Activated B cell treated with CpG ODN at 0.5 μM for 24 hours (primary cell): ENCODE results near the gene HSD11B2. TPM values are rescaled to one million over a fixed set of nuclear protein-coding genes. Genes with fewer than 3 reads are reported as not detected.

Experiments used
- ATAC-seq: fragments of 200-7000 bp; cut with Tn5 transposase; one replicate; pipeline ENCODE4 v1.10.0; 2021; ENCODE audit warnings: low read depth, mild to moderate bottlenecking, moderate library complexity
- CTCF ChIA-PET: fragments of 350-600 bp; sonication (Branson Sonifier 250); formaldehyde crosslinking; loops from one replicate; lab custom pipeline; 2021; ENCODE audit warnings: antibody characterized with exemption; lab: Charles Lee
- POLR2A ChIA-PET: fragments of 350-600 bp; sonication (Branson Sonifier 250); formaldehyde crosslinking; loops from one replicate; lab custom pipeline; 2021; ENCODE audit warnings: antibody characterized with exemption; lab: Charles Lee
- DNase-seq: peaks from one replicate; pipeline ENCODE4 v3.0.0; 2022
- H3K27ac Mint-ChIP-seq: one replicate; pipeline ENCODE4 v1.8.0; 2020; ENCODE audit warnings: mixed read lengths
- H3K27me3 Mint-ChIP-seq: one replicate; pipeline ENCODE4 v1.8.0; 2021; ENCODE audit warnings: mixed read lengths
- H3K36me3 Mint-ChIP-seq: one replicate; pipeline ENCODE4 v1.8.0; 2021; ENCODE audit warnings: low read depth, mixed read lengths
- H3K4me1 Mint-ChIP-seq: one replicate; pipeline ENCODE4 v1.8.0; 2021; ENCODE audit warnings: mixed read lengths
- H3K4me3 Mint-ChIP-seq: one replicate; pipeline ENCODE4 v1.8.0; 2020; ENCODE audit warnings: mild to moderate bottlenecking, mixed read lengths
- H3K9me3 Mint-ChIP-seq: one replicate; pipeline ENCODE4 v1.8.0; 2020; ENCODE audit warnings: mixed read lengths
- intact Hi-C: fragments of 100-400 bp; cut with micrococcal nuclease; formaldehyde crosslinking; loops from one replicate; pipeline ENCODE4 v1.15.1; 2024
- total RNA-seq: library from RNA; stranded (reverse); gene quantifications from 2 replicates; pipeline ENCODE4 v1.2.3, GENCODE V29; 2022
- TF ChIP-seq, protein P1 (sequence below): fragments of 200-600 bp; IDR thresholded peaks from one replicate; pipeline ENCODE4 v1.8.0; 2022; ENCODE audit warnings: antibody characterized with exemption, mild to moderate bottlenecking

HSD11B2 gene
- total RNA-seq, 1 donor from 2014 or later, result 0.49 TPM

DNA sequence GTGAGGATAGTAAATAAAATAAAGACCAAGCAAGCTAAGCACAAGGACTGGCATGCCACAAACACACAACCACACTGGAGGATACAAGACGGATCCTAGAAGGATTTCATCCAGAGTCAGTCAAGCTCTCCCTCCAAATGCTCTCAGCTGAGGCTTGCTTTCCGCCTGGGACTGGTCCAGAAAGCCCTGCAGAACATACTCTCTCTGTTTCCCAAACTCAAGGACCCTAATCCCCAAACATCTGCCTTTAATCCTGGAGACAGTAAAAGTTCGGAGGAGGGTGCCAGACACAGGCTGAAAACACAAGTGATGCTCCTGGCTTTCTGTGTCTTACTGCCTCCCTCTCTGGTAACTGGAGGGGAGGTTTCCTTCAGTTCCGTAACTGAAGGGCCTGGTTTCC lies 5.3 kb upstream of the HSD11B2 start:
- ChIA-PET CTCF (interaction anchor here (1.0 to 1.3 kb wide), 3 partner anchors 22 to 836 kb away, joined by 3 to 5 read pairs (median 3); no protein-coding TSS in a partner anchor), POLR2A (no interaction called here)
- ATAC-seq, result no peak
- H3K9me3 Mint-ChIP-seq, result no peaks in the 10 kb centered on the region
- H3K4me3 Mint-ChIP-seq, result no peak overlapping the region
- peaks cover 5% of the 10 kb centered on the region for H3K4me1 Mint-ChIP-seq
- no peaks in the 10 kb centered on the region for H3K36me3 Mint-ChIP-seq
- TF ChIP-seq, protein P1, sequence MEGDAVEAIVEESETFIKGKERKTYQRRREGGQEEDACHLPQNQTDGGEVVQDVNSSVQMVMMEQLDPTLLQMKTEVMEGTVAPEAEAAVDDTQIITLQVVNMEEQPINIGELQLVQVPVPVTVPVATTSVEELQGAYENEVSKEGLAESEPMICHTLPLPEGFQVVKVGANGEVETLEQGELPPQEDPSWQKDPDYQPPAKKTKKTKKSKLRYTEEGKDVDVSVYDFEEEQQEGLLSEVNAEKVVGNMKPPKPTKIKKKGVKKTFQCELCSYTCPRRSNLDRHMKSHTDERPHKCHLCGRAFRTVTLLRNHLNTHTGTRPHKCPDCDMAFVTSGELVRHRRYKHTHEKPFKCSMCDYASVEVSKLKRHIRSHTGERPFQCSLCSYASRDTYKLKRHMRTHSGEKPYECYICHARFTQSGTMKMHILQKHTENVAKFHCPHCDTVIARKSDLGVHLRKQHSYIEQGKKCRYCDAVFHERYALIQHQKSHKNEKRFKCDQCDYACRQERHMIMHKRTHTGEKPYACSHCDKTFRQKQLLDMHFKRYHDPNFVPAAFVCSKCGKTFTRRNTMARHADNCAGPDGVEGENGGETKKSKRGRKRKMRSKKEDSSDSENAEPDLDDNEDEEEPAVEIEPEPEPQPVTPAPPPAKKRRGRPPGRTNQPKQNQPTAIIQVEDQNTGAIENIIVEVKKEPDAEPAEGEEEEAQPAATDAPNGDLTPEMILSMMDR, result no peak
- H3K27me3 Mint-ChIP-seq, result peaks cover 31% of the 10 kb centered on the region
- intact Hi-C loops, result loop anchor here (5.0 kb wide), 1 partner anchor 242 kb away; the partner anchor contains the start of genes C16orf86 and ENKD1
- H3K27ac Mint-ChIP-seq, result no peak overlapping the region
- DNase-seq, result no peak

DNA sequence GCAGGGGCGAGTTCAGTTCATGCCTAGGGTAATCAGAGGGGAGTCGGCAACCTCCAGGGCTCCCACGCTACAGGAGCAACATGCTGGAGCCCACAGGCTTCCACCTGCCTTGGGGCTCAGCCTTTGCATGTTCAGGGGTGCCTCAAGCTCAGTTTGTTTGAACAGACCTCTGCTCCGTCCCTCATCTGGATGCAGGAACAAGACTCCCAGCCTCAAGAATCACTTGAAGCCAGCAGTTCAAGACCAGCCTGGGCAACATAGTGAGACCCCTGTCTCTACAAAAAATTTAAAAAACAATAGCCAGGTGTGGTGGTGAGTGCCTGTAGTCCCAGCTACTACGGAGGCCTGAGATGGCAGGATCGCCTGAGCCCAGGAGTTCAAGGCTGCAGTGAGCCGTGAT lies 4.9 kb upstream of the HSD11B2 start:
- peaks cover 31% of the 10 kb centered on the region for H3K27me3 Mint-ChIP-seq
- no peaks in the 10 kb centered on the region for H3K36me3 Mint-ChIP-seq

DNA sequence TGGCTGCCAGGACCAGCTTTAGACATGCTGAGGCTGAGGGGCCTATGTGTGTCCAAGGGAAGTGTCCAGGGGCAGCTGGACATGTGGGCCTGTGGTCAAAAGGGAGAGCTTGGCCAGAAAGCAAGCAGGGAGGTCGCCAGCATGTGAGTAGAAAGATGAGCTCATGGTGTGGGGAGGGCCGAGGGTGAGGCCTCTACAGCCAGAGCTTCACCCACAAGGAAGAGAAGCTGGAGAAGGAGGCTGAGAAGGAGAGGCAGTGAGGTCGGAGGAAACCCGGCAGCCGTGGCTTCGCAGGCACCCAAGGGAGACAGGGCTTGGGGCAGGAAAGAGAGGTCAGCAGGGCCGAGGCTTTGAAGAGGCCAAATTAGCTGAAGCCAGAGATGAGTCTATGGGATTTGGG lies 4.0 kb upstream of the HSD11B2 start:
- Mint-ChIP-seq H3K27me3 (peaks cover 33% of the 10 kb centered on the region), H3K9me3 (no peaks in the 10 kb centered on the region), H3K4me1 (peaks cover 11% of the 10 kb centered on the region), H3K4me3 (no peak overlapping the region), H3K27ac (no peak overlapping the region), H3K36me3 (no peaks in the 10 kb centered on the region)
- TF ChIP-seq, protein P1, result no peak
- ChIA-PET CTCF (interaction anchor here (0.8 to 3.0 kb wide), 7 partner anchors 11 to 472 kb away, joined by 3 to 63 read pairs (median 4); no protein-coding TSS in a partner anchor), POLR2A (interaction anchor here (0.6 kb wide), 1 partner anchor 41 kb away, joined by 3 read pairs; no protein-coding TSS in a partner anchor)
- DNase-seq (no peak), ATAC-seq (no peak)
- intact Hi-C loops, result loop anchor here (5.0 kb wide), 1 partner anchor 240 kb away; the partner anchor contains the start of genes C16orf86 and ENKD1

More for the DNA sequence above, 4.9 kb upstream of the HSD11B2 start:
- POLR2A ChIA-PET, result no interaction called here
- intact Hi-C loops, result loop anchor here (5.0 kb wide), 1 partner anchor 241 kb away; the partner anchor contains the start of genes C16orf86 and ENKD1
- TF ChIP-seq, protein P1, result no peak
- CTCF ChIA-PET, result interaction anchor here (1.0 kb wide), 2 partner anchors 22 to 835 kb away, joined by 3 read pairs; no protein-coding TSS in a partner anchor
- H3K27ac Mint-ChIP-seq, result no peak overlapping the region
- no peak overlapping the region for H3K4me3 Mint-ChIP-seq
- ATAC-seq (no peak), DNase-seq (no peak)
- H3K4me1 Mint-ChIP-seq, result peaks cover 5% of the 10 kb centered on the region
- H3K9me3 Mint-ChIP-seq, result no peaks in the 10 kb centered on the region

DNA sequence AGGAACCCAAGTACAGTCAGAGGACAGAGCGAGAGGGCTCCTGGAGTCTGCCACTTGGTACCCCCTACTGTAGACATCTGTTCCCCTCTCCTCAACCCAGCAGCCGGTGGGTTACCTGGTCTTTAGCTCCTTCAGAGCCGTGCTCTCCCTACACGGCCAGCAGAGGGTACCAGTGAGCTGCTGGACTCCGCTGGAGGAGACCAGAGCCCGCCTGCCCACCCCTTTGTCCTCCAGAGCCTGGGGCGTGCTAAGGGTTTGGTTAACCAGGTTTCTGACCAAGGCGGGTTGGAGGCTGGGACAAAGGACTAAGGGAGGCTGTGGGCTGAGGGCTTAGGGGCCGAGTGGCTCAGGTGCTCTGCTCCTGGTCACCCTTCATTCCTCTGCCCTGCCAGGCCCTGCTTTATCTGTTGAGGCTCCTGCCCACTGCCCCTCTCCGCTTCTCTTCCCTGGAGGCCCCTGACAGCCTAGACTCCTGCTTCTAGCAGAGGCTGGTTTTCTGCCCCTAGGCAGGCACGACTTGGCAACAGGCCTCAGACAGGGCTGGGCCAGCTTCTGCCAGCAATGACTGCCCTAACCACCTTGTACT lies 2.7 kb upstream of the HSD11B2 start:
- CTCF ChIA-PET, result interaction anchor here (0.6 to 3.0 kb wide), 17 partner anchors 10 to 692 kb away, joined by 3 to 63 read pairs (median 4); partner anchors contain the start of genes ATP6V0D1 and ZDHHC1
- H3K36me3 Mint-ChIP-seq, result no peaks in the 10 kb centered on the region
- ATAC-seq (peak; percentile 76), DNase-seq (peak; percentile 51)
- POLR2A ChIA-PET, result interaction anchor here (0.7 to 1.5 kb wide), 2 partner anchors 53 to 186 kb away, joined by 3 to 5 read pairs; partner anchors contain the start of gene ATP6V0D1
- H3K4me1 Mint-ChIP-seq, result peaks cover 19% of the 10 kb centered on the region
- no peak overlapping the region for H3K4me3 Mint-ChIP-seq
- H3K27me3 Mint-ChIP-seq, result peaks cover 37% of the 10 kb centered on the region
- intact Hi-C loops, result loop anchor here (1.0 to 5.0 kb wide), 3 partner anchors 19 to 239 kb away; partner anchors contain the start of genes C16orf86 and ENKD1
- no peaks in the 10 kb centered on the region for H3K9me3 Mint-ChIP-seq
- no peak overlapping the region for H3K27ac Mint-ChIP-seq
- TF ChIP-seq, protein P1, result peak; percentile 65
